Neural progenitor cell (in vitro differentiated cells): ENCODE measurements around the gene MFSD12. TPM values are rescaled to one million over a fixed set of nuclear protein-coding genes. Genes with fewer than 3 reads are reported as not detected.

Source experiments
- DNase-seq: peaks from one replicate; pipeline ENCODE4 v3.0.0-alpha.2; 2016; ENCODE audit warnings: low spot score
- H2AFZ ChIP-seq: fragments of 200-600 bp; sonication (generic); replicated peaks from 2 replicates; pipeline ENCODE4 v1.6.1; 2016; ENCODE audit warnings: antibody characterized with exemption
- H3F3A ChIP-seq: fragments of 200-600 bp; sonication (generic); 2 replicates; pipeline ENCODE4 v1.6.1; 2016; ENCODE audit warnings: antibody characterized with exemption, low read depth
- H3K27ac ChIP-seq: fragments of 200-600 bp; sonication (generic); 2 replicates; pipeline ENCODE4 v1.5.1; 2016; ENCODE audit warnings: mild to moderate bottlenecking
- H3K27me3 ChIP-seq: fragments of 200-600 bp; sonication (generic); 2 replicates; pipeline ENCODE4 v1.6.1; 2016; ENCODE audit warnings: mild to moderate bottlenecking, moderate library complexity
- H3K36me3 ChIP-seq: fragments of 200-600 bp; sonication (generic); 2 replicates; pipeline ENCODE4 v1.5.1; 2016
- H3K4me1 ChIP-seq: fragments of 200-600 bp; sonication (generic); 2 replicates; pipeline ENCODE4 v1.6.1; 2016; ENCODE audit warnings: mixed run types
- H3K4me2 ChIP-seq: fragments of 200-600 bp; sonication (generic); 2 replicates; pipeline ENCODE4 v1.6.1; 2016
- H3K4me3 ChIP-seq: fragments of 200-600 bp; sonication (generic); 2 replicates; pipeline ENCODE4 v1.5.1; 2016
- H3K79me2 ChIP-seq: fragments of 200-600 bp; sonication (generic); 2 replicates; pipeline ENCODE4 v1.6.1; 2016; ENCODE audit warnings: low read depth
- H3K9ac ChIP-seq: fragments of 200-600 bp; sonication (generic); 2 replicates; pipeline ENCODE4 v1.6.1; 2016
- H3K9me3 ChIP-seq: fragments of 200-600 bp; sonication (generic); 2 replicates; pipeline ENCODE4 v1.5.1; 2016; ENCODE audit warnings: low read depth
- H4K20me1 ChIP-seq: fragments of 200-600 bp; sonication (generic); 2 replicates; pipeline ENCODE4 v1.6.1; 2016; ENCODE audit warnings: low read depth
- H3K27ac Mint-ChIP-seq: 3 replicates; pipeline ENCODE4 v1.8.0; 2021; ENCODE audit warnings: mixed read lengths
- H3K27me3 Mint-ChIP-seq: 2 replicates; pipeline ENCODE4 v1.8.0; 2022; ENCODE audit warnings: low read depth, mild to moderate bottlenecking, inconsistent platforms, moderate library complexity, mixed read lengths; ENCODE audit not compliant: insufficient read depth
- H3K36me3 Mint-ChIP-seq: 3 replicates; pipeline ENCODE4 v1.8.0; 2021; ENCODE audit warnings: mixed read lengths
- H3K4me1 Mint-ChIP-seq: 3 replicates; pipeline ENCODE4 v1.8.0; 2021; ENCODE audit warnings: mixed read lengths
- H3K4me3 Mint-ChIP-seq: 3 replicates; pipeline ENCODE4 v1.8.0; 2021; ENCODE audit warnings: mild to moderate bottlenecking, moderate library complexity, mixed read lengths
- H3K9me3 Mint-ChIP-seq: 3 replicates; pipeline ENCODE4 v1.8.0; 2020; ENCODE audit warnings: mixed read lengths
- EZH2 ChIP-seq: fragments of 200-600 bp; sonication (generic); IDR thresholded peaks from 2 replicates; pipeline ENCODE4 v1.6.1; 2017; ENCODE audit warnings: antibody characterized with exemption, mild to moderate bottlenecking, moderate library complexity
- EZH2phosphoT487 ChIP-seq: fragments of 200-600 bp; sonication (generic); IDR thresholded peaks from 2 replicates; pipeline ENCODE4 v1.6.1; 2017; ENCODE audit warnings: antibody characterized with exemption
- total RNA-seq: library from RNA; depleted of rRNA; stranded (reverse); fragments of >200 nt; gene quantifications from 2 replicates; pipeline ENCODE4 v1.2.3, GENCODE V29; 2015; ENCODE audit warnings: low replicate concordance
- TF ChIP-seq, protein P1 (sequence below): fragments of 200-600 bp; sonication (generic); IDR thresholded peaks from 2 replicates; pipeline ENCODE4 v1.5.1; 2017; ENCODE audit warnings: antibody characterized with exemption, mild to moderate bottlenecking

The MFSD12 gene
- total RNA-seq, 1 donor from 2014 or later = 34.1 TPM

DNA sequence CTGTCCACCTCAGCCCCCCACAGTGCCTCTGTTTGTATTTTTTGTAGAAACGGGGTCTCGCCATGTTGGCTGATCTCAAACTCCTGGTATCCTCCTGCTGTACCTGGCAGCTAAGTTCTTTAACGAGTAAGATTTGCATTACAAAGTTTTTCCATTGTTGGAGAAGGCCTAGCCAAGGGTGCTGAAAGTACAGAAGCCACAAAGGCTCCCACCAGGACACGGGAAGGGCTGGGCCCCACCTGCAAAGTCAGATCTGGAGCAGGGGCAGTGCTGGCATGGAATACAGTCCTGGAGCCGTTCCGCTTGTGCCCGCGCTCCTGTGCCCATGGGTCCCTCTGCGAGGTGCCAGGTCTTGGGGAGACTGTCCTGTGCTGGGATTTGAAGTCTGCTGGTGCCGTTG, 39.1 kb downstream of the MFSD12 start:
- TF ChIP-seq EZH2phosphoT487 (no peak), EZH2 (no peak)
- TF ChIP-seq, protein P1, sequence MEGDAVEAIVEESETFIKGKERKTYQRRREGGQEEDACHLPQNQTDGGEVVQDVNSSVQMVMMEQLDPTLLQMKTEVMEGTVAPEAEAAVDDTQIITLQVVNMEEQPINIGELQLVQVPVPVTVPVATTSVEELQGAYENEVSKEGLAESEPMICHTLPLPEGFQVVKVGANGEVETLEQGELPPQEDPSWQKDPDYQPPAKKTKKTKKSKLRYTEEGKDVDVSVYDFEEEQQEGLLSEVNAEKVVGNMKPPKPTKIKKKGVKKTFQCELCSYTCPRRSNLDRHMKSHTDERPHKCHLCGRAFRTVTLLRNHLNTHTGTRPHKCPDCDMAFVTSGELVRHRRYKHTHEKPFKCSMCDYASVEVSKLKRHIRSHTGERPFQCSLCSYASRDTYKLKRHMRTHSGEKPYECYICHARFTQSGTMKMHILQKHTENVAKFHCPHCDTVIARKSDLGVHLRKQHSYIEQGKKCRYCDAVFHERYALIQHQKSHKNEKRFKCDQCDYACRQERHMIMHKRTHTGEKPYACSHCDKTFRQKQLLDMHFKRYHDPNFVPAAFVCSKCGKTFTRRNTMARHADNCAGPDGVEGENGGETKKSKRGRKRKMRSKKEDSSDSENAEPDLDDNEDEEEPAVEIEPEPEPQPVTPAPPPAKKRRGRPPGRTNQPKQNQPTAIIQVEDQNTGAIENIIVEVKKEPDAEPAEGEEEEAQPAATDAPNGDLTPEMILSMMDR = no peak
- no peaks in the 10 kb centered on the region for H3K9me3 ChIP-seq
- H2AFZ ChIP-seq = no peak overlapping the region
- Mint-ChIP-seq H3K36me3 (peaks cover 6% of the 10 kb centered on the region), H3K27me3 (no peaks in the 10 kb centered on the region), H3K9me3 (no peaks in the 10 kb centered on the region), H3K4me1 (peaks cover 13% of the 10 kb centered on the region), H3K27ac (no peak overlapping the region), H3K4me3 (no peak overlapping the region)
- H3K4me3 ChIP-seq = no peak overlapping the region
- no peaks in the 10 kb centered on the region for H3K36me3 ChIP-seq
- peaks cover 4% of the 10 kb centered on the region for H3K4me1 ChIP-seq
- no peak overlapping the region for H3K4me2 ChIP-seq
- H3K27me3 ChIP-seq = no peaks in the 10 kb centered on the region
- peaks cover 81% of the 10 kb centered on the region for H3K79me2 ChIP-seq
- H3K27ac ChIP-seq = no peak overlapping the region
- H4K20me1 ChIP-seq = peaks cover 100% of the 10 kb centered on the region
- H3K9ac ChIP-seq = no peak overlapping the region
- no peak for DNase-seq
- H3F3A ChIP-seq = no peaks in the 10 kb centered on the region

DNA sequence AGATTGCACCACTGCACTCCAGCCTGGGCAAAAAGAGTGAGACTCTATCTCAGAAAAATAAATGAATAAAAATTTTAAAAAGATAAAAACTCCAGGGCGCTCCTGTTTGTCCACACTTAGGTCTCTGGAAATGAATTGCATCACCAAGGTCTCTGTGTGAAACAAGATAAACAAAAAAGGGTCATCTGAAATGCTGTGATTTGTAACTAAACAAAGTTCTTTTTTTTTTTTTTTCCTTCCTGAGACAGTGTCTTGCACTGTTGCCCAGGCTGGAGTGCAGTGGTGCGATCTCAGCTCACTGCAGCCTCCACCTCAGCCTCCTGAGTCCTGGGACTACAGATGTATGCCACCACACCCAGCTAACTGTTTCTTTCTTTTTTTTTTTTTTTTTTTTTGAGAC, 39.7 kb downstream of the MFSD12 start:
- no peak overlapping the region for H2AFZ ChIP-seq
- no peaks in the 10 kb centered on the region for H3F3A ChIP-seq
- Mint-ChIP-seq H3K4me3 (no peak overlapping the region), H3K27me3 (no peaks in the 10 kb centered on the region), H3K4me1 (peaks cover 13% of the 10 kb centered on the region), H3K27ac (no peak overlapping the region), H3K9me3 (no peaks in the 10 kb centered on the region), H3K36me3 (peaks cover 6% of the 10 kb centered on the region)
- H3K4me2 ChIP-seq = no peak overlapping the region
- no peak overlapping the region for H3K27ac ChIP-seq
- DNase-seq = no peak
- peaks cover 87% of the 10 kb centered on the region for H3K79me2 ChIP-seq
- H3K9me3 ChIP-seq = no peaks in the 10 kb centered on the region
- no peak overlapping the region for H3K4me3 ChIP-seq
- no peaks in the 10 kb centered on the region for H3K27me3 ChIP-seq
- TF ChIP-seq, protein P1 = no peak
- TF ChIP-seq EZH2phosphoT487 (no peak), EZH2 (no peak)
- peaks cover 4% of the 10 kb centered on the region for H3K4me1 ChIP-seq
- no peaks in the 10 kb centered on the region for H3K36me3 ChIP-seq
- H4K20me1 ChIP-seq = peaks cover 100% of the 10 kb centered on the region
- no peak overlapping the region for H3K9ac ChIP-seq

DNA sequence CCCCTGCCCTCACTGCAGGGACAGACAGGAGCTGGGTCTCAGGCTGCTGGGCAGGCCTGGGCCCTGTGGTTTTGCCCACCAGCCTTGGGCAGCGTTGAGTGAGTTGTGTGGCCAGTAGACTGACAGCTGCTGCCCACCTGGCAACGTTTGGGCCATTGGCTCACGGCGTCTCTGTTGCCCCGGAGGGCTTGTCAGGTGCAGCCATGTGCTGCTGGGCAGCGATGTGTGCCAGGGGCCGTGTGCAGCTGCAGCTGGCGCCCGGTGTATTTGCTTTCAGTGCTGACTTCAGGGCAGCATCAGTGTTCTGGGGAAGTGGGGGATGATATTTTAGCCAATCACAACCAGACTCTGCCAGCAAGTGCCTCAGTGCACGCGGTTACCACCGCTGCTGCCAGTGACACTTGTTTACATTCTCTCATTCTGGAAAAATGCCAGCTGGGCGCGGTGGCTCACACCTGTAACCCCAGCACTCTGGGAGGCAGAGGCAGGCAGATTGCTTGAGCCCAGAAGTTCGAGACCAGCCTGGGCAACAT, 40.6 kb downstream of the MFSD12 start:
- peaks cover 100% of the 10 kb centered on the region for H4K20me1 ChIP-seq

DNA sequence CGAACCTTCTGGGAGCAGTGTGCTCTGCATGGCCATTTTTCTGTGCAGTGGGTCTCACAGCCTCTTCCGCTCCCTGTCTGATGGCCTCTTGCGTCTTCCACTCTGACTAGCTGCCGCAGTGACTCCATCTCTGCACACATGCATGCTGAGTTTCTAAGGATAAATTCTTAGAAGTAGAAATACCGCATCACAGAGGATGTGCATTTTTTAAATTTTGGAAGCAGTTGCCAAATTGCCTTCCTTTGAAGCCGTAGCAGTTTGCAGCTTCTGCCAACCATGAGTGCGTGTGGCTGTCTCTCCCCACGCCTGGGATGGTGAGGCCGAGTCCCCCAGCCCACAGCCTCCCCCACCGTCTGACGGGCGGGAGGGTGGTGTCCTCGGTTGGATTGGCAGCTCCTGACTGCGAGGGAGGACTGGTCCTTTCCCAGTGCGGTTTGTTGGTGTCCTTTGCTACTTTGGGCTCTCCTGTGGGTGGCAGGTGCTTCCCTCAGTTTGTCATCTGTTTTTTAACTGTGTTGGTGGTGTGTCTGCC, 41.4 kb downstream of the MFSD12 start:
- H3K79me2 ChIP-seq = peaks cover 97% of the 10 kb centered on the region
- H3K9me3 ChIP-seq = no peaks in the 10 kb centered on the region
- no peak overlapping the region for H2AFZ ChIP-seq
- H3K27ac ChIP-seq = no peak overlapping the region
- TF ChIP-seq, protein P1 = no peak
- no peak for TF ChIP-seq EZH2
- TF ChIP-seq EZH2phosphoT487 = no peak
- DNase-seq = no peak
- peaks cover 4% of the 10 kb centered on the region for H3K4me1 ChIP-seq
- Mint-ChIP-seq H3K27me3 (no peaks in the 10 kb centered on the region), H3K36me3 (peaks cover 2% of the 10 kb centered on the region), H3K4me3 (no peak overlapping the region), H3K9me3 (no peaks in the 10 kb centered on the region), H3K27ac (no peak overlapping the region), H3K4me1 (peaks cover 13% of the 10 kb centered on the region)
- no peak overlapping the region for H3K4me2 ChIP-seq
- H3K36me3 ChIP-seq = no peaks in the 10 kb centered on the region
- H3F3A ChIP-seq = no peaks in the 10 kb centered on the region
- H3K9ac ChIP-seq = peak overlapping the region; percentile 43
- peaks cover 100% of the 10 kb centered on the region for H4K20me1 ChIP-seq
- no peak overlapping the region for H3K4me3 ChIP-seq
- no peaks in the 10 kb centered on the region for H3K27me3 ChIP-seq

More for the DNA sequence above, 40.6 kb downstream of the MFSD12 start:
- DNase-seq = no peak
- no peaks in the 10 kb centered on the region for H3F3A ChIP-seq
- H3K36me3 ChIP-seq = no peaks in the 10 kb centered on the region
- no peak overlapping the region for H3K9ac ChIP-seq
- H3K4me2 ChIP-seq = no peak overlapping the region
- Mint-ChIP-seq H3K4me3 (no peak overlapping the region), H3K9me3 (no peaks in the 10 kb centered on the region), H3K4me1 (peaks cover 13% of the 10 kb centered on the region), H3K27ac (no peak overlapping the region), H3K36me3 (peaks cover 4% of the 10 kb centered on the region), H3K27me3 (no peaks in the 10 kb centered on the region)
- no peak overlapping the region for H3K27ac ChIP-seq
- no peak for TF ChIP-seq EZH2
- no peak for TF ChIP-seq EZH2phosphoT487
- peaks cover 4% of the 10 kb centered on the region for H3K4me1 ChIP-seq
- H3K4me3 ChIP-seq = no peak overlapping the region
- no peaks in the 10 kb centered on the region for H3K27me3 ChIP-seq
- H3K9me3 ChIP-seq = no peaks in the 10 kb centered on the region
- H2AFZ ChIP-seq = no peak overlapping the region
- H3K79me2 ChIP-seq = peaks cover 96% of the 10 kb centered on the region
